Ishikawa (cell line): Measurements from ENCODE around the gene RSU1.

ENCODE experiments used
- CEBPB ChIP-seq: IDR thresholded peaks from 2 replicates; pipeline ENCODE4 v1.6.1; 2012
- CREB1 ChIP-seq: IDR thresholded peaks from 2 replicates; pipeline ENCODE4 v1.6.1; 2012; ENCODE audit warnings: low read depth
- EGR1 ChIP-seq: IDR thresholded peaks from 2 replicates; pipeline ENCODE4 v1.6.1; 2012
- EP300 ChIP-seq: IDR thresholded peaks from 2 replicates; pipeline ENCODE4 v1.6.1; 2012; ENCODE audit warnings: borderline replicate concordance
- FOXM1 ChIP-seq: IDR thresholded peaks from 2 replicates; pipeline ENCODE4 v1.6.1; 2012; ENCODE audit warnings: low read depth, borderline replicate concordance
- MAX ChIP-seq: IDR thresholded peaks from 2 replicates; pipeline ENCODE4 v1.6.1; 2012
- NFIC ChIP-seq: IDR thresholded peaks from 2 replicates; pipeline ENCODE4 v1.6.1; 2012
- RAD21 ChIP-seq: IDR thresholded peaks from 2 replicates; pipeline ENCODE4 v1.6.1; 2012; ENCODE audit warnings: low read depth
- TAF1 ChIP-seq: IDR thresholded peaks from 2 replicates; pipeline ENCODE4 v1.6.1; 2012; ENCODE audit warnings: low read depth, mild to moderate bottlenecking
- TCF12 ChIP-seq: IDR thresholded peaks from 2 replicates; pipeline ENCODE4 v1.6.1; 2012; ENCODE audit warnings: low read depth
- TEAD4 ChIP-seq: IDR thresholded peaks from 2 replicates; pipeline ENCODE4 v1.6.1; 2012
- YY1 ChIP-seq: IDR thresholded peaks from 2 replicates; pipeline ENCODE4 v1.6.1; 2012; ENCODE audit warnings: low read depth
- ZBTB7A ChIP-seq: IDR thresholded peaks from 2 replicates; pipeline ENCODE4 v1.6.1; 2012; ENCODE audit warnings: low read depth
- TF ChIP-seq, protein P1 (sequence below): IDR thresholded peaks from 2 replicates; pipeline ENCODE4 v1.6.1; 2012
- TF ChIP-seq, protein P2 (sequence below): IDR thresholded peaks from 2 replicates; pipeline ENCODE4 v1.6.1; 2012; ENCODE audit warnings: low read depth, mild to moderate bottlenecking

The RSU1 gene

GRCh38 chr10:16737420-16737819 lies 79.8 kb downstream of the RSU1 start:
- TF ChIP-seq YY1: no peak
- TF ChIP-seq EGR1: no peak
- no peak for TF ChIP-seq ZBTB7A
- TF ChIP-seq CEBPB: no peak
- TF ChIP-seq NFIC: no peak
- TF ChIP-seq TEAD4: no peak
- TF ChIP-seq TCF12: no peak
- TF ChIP-seq FOXM1: no peak
- TF ChIP-seq RAD21: no peak
- TF ChIP-seq TAF1: no peak
- no peak for TF ChIP-seq EP300
- no peak for TF ChIP-seq MAX

GRCh38 chr10:16735671-16736070 lies 81.6 kb downstream of the RSU1 start:
- TF ChIP-seq EP300: no peak
- TF ChIP-seq CEBPB: no peak
- TF ChIP-seq TEAD4: no peak
- no peak for TF ChIP-seq TCF12
- no peak for TF ChIP-seq RAD21
- TF ChIP-seq MAX: no peak

- TF ChIP-seq TAF1 (no peak), TEAD4 (no peak), MAX (no peak), NFIC (no peak), TCF12 (no peak)
Observed at GRCh38 chr10:16732376-16732775, 84.8 kb downstream of the RSU1 start.

GRCh38 chr10:16728266-16728665 lies 89.0 kb downstream of the RSU1 start:
- TF ChIP-seq YY1: no peak
- TF ChIP-seq RAD21: no peak
- no peak for TF ChIP-seq EP300
- TF ChIP-seq CEBPB: no peak
- TF ChIP-seq, protein P1, sequence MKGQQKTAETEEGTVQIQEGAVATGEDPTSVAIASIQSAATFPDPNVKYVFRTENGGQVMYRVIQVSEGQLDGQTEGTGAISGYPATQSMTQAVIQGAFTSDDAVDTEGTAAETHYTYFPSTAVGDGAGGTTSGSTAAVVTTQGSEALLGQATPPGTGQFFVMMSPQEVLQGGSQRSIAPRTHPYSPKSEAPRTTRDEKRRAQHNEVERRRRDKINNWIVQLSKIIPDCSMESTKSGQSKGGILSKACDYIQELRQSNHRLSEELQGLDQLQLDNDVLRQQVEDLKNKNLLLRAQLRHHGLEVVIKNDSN: no peak
- no peak for TF ChIP-seq ZBTB7A
- TF ChIP-seq NFIC: no peak
- TF ChIP-seq TEAD4: no peak
- TF ChIP-seq TCF12: no peak
- TF ChIP-seq EGR1: no peak
- TF ChIP-seq TAF1: no peak
- TF ChIP-seq CREB1: no peak
- no peak for TF ChIP-seq FOXM1
- TF ChIP-seq MAX: no peak
- TF ChIP-seq, protein P2, sequence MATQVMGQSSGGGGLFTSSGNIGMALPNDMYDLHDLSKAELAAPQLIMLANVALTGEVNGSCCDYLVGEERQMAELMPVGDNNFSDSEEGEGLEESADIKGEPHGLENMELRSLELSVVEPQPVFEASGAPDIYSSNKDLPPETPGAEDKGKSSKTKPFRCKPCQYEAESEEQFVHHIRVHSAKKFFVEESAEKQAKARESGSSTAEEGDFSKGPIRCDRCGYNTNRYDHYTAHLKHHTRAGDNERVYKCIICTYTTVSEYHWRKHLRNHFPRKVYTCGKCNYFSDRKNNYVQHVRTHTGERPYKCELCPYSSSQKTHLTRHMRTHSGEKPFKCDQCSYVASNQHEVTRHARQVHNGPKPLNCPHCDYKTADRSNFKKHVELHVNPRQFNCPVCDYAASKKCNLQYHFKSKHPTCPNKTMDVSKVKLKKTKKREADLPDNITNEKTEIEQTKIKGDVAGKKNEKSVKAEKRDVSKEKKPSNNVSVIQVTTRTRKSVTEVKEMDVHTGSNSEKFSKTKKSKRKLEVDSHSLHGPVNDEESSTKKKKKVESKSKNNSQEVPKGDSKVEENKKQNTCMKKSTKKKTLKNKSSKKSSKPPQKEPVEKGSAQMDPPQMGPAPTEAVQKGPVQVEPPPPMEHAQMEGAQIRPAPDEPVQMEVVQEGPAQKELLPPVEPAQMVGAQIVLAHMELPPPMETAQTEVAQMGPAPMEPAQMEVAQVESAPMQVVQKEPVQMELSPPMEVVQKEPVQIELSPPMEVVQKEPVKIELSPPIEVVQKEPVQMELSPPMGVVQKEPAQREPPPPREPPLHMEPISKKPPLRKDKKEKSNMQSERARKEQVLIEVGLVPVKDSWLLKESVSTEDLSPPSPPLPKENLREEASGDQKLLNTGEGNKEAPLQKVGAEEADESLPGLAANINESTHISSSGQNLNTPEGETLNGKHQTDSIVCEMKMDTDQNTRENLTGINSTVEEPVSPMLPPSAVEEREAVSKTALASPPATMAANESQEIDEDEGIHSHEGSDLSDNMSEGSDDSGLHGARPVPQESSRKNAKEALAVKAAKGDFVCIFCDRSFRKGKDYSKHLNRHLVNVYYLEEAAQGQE: no peak

DNA sequence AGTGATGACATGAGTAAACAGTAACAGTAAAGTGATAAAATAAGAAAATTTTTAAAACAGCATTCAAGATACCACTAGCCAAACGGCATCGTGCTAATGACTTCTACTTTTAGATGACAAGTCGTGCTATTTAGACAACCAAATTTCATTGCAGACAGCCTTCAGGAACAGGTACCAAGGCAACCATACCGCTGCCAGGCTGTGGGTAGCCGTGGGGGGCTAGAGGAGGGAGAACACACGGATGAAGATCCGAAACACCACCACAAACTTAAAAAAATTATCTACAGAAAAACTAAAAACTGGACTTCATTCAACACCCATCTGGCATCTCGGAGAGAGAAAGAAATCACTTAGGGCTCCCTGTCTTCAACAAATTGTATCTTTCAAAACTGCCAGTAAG lies 89.6 kb downstream of the RSU1 start:
- TF ChIP-seq FOXM1: no peak
- no peak for TF ChIP-seq TAF1
- no peak for TF ChIP-seq EGR1
- TF ChIP-seq TCF12: no peak
- no peak for TF ChIP-seq CREB1
- no peak for TF ChIP-seq TEAD4
- TF ChIP-seq YY1: no peak
- TF ChIP-seq RAD21: no peak
- no peak for TF ChIP-seq ZBTB7A
- TF ChIP-seq EP300: no peak
- TF ChIP-seq, protein P2: no peak
- no peak for TF ChIP-seq CEBPB
- no peak for TF ChIP-seq NFIC
- no peak for TF ChIP-seq MAX
- TF ChIP-seq, protein P1: no peak

- TF ChIP-seq EGR1: no peak
- TF ChIP-seq ZBTB7A: no peak
- TF ChIP-seq TCF12: no peak
- no peak for TF ChIP-seq RAD21
Observed at GRCh38 chr10:16724509-16724908, 92.7 kb downstream of the RSU1 start.
